ENCODE measurements around the gene RECQL.

The RECQL gene

GRCh38 chr12:21451529-21451928 lies 49.9 kb downstream of the RECQL start:
- H3K4me3 ChIP-seq (ENCODE audit: low read depth, low read length): no peak overlapping the region
- TF ChIP-seq, protein P1, sequence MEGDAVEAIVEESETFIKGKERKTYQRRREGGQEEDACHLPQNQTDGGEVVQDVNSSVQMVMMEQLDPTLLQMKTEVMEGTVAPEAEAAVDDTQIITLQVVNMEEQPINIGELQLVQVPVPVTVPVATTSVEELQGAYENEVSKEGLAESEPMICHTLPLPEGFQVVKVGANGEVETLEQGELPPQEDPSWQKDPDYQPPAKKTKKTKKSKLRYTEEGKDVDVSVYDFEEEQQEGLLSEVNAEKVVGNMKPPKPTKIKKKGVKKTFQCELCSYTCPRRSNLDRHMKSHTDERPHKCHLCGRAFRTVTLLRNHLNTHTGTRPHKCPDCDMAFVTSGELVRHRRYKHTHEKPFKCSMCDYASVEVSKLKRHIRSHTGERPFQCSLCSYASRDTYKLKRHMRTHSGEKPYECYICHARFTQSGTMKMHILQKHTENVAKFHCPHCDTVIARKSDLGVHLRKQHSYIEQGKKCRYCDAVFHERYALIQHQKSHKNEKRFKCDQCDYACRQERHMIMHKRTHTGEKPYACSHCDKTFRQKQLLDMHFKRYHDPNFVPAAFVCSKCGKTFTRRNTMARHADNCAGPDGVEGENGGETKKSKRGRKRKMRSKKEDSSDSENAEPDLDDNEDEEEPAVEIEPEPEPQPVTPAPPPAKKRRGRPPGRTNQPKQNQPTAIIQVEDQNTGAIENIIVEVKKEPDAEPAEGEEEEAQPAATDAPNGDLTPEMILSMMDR (IDR thresholded peaks at IDR 0.05; ENCODE audit: low read depth, low read length): no peak

DNA sequence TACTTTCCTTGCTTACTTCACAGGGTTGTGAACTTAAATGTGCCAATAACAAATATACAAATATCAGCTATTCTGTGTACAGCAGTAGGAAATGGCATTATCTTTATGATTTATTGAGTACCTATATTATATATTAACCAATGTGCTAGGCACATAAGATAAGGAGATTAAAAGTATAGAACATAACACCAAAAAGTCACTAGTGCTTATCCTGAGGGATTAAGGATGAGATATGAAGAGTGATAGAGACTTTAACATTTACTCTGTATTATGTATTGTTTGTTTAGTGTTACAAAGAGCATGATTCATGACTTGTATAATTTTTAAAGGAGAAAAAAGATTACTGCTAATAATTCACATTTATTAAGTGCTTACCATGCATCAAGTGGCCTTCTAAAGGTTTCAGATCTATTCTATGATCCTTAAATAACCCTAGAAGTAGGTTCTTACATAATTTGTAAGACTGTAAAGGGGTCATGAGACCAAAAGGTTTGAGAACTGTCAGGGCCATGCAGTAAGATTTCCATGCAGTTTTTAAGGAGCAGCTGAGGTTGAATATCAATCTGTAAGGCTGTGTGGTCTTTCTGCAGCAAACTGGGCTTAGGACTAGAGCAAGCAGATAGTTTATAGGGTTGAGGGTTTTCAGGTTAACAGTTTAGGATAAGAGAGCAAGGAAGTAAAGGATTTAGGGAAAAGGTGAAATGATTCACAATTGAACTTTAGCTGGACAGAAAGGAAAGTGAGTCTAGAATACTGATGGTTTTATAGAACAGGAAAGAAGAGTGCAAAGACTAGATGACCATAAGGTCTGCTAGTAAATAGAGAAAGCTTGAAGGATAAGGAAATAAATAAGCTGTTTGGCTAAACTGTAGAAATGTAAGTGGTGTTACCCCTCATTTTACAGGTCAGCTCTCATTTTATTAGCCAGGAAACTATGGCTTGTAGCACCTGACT lies 57.0 kb downstream of the RECQL start:
- TF ChIP-seq, protein P1 (IDR thresholded peaks at IDR 0.05; ENCODE audit: low read depth, low read length): no peak
- H3K4me3 ChIP-seq (ENCODE audit: low read depth, low read length): no peak overlapping the region

DNA sequence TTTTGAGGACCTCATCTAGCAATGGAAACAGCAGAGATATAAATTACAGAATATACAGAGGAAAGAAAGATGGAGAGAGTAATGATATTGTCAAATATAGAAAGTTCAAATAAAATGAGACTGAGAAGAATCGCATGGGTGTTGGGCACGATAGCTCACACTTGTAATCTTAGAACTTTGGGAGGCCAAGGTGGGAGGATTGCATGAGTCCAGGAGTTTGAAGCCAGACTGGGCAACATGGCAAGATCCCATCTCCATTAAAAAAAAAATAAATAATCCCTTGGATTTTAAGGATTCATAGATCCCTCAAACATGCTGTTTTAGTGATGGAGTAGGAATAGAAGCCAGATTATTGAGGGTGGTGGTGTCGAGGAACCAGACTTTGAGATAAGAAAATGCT lies 62.1 kb downstream of the RECQL start:
- no peak overlapping the region for H3K4me3 ChIP-seq (ENCODE audit: low read depth, low read length)
- TF ChIP-seq, protein P1 (IDR thresholded peaks at IDR 0.05; ENCODE audit: low read depth, low read length): no peak

DNA sequence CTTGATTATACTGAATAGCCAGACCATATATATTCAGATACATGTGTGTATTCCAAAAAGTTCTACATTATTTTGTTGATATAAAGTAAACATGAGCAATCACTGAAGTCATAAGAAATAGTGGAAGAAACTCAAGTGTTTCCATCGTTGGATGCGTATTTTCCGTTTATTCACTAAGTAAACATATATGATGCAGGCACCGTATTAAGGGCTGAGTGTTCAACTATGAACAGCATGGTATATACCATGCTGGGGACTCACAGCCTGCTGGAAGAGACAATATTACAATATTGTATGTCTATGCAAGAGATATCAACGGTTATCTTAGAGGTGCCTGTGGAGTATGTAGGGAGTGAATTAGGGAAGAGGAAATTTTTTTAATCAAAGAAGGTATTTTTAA lies 62.8 kb downstream of the RECQL start:
- TF ChIP-seq, protein P1 (IDR thresholded peaks at IDR 0.05; ENCODE audit: low read depth, low read length): no peak
- H3K4me3 ChIP-seq (ENCODE audit: low read depth, low read length): peak overlapping the region; percentile 88

GRCh38 chr12:21434699-21435098 lies 66.7 kb downstream of the RECQL start:
- TF ChIP-seq, protein P1 (IDR thresholded peaks at IDR 0.05; ENCODE audit: low read depth, low read length): no peak
- no peak overlapping the region for H3K4me3 ChIP-seq (ENCODE audit: low read depth, low read length)

- TF ChIP-seq, protein P1 (IDR thresholded peaks at IDR 0.05; ENCODE audit: low read depth, low read length): no peak
- H3K4me3 ChIP-seq (ENCODE audit: low read depth, low read length): no peak overlapping the region
Observed at GRCh38 chr12:21433525-21433924, 67.9 kb downstream of the RECQL start.

- no peak overlapping the region for H3K4me3 ChIP-seq (ENCODE audit: low read depth, low read length)
- TF ChIP-seq, protein P1 (IDR thresholded peaks at IDR 0.05; ENCODE audit: low read depth, low read length): no peak
Observed at GRCh38 chr12:21429994-21430393, 71.4 kb downstream of the RECQL start.

Measured in WI38 (cell line).